PFSK-1 (cell line): ENCODE results near the gene TAOK1.

Source experiments
- FOXP2 ChIP-seq: optimal IDR thresholded peaks from 2 replicates; pipeline ENCODE3; 2011; ENCODE audit warnings: borderline replicate concordance, control low read depth, inconsistent platforms; ENCODE audit not compliant: insufficient read depth; ENCODE audit errors: extremely low read length, extremely low read depth
- POLR2AphosphoS5 ChIP-seq: IDR thresholded peaks from 2 replicates; pipeline ENCODE4 v1.6.1; 2012; ENCODE audit warnings: low read depth, mild to moderate bottlenecking, control low read depth, low read length, moderate library complexity
- REST ChIP-seq, 2 experiments: IDR thresholded peaks; 2 replicates each; pipeline versions ENCODE4 v1.6.1 to v1.8.0; 2011 to 2012; ENCODE audit warnings: low read depth in 2 of 2, low read length in 2 of 2, control low read depth in 1 of 2, inconsistent platforms in 1 of 2, mild to moderate bottlenecking in 1 of 2, moderate library complexity in 1 of 2; ENCODE audit not compliant: insufficient read depth in 1 of 2
- SIN3A ChIP-seq: IDR thresholded peaks from 2 replicates; pipeline ENCODE4 v1.6.1; 2012; ENCODE audit warnings: mild to moderate bottlenecking, low read length, moderate library complexity, borderline replicate concordance; ENCODE audit not compliant: insufficient read depth
- TAF1 ChIP-seq: IDR thresholded peaks from 2 replicates; pipeline ENCODE4 v1.6.1; 2012; ENCODE audit warnings: low read length, control low read depth, borderline replicate concordance; ENCODE audit not compliant: insufficient read depth

The TAOK1 gene

GRCh38 chr17:29364691-29365090 is 25.5 kb upstream of the TAOK1 start:
- TF ChIP-seq POLR2AphosphoS5 (no peak), TAF1 (no peak), REST (IDR thresholded peaks at IDR 0.05; ENCODE audit: insufficient read depth in 1 of 2, low read depth in 2 of 2, low read length in 2 of 2) (no peak)

- TF ChIP-seq SIN3A (no peak), REST (IDR thresholded peaks at IDR 0.05; ENCODE audit: insufficient read depth in 1 of 2, low read depth in 2 of 2, low read length in 2 of 2) (no peak), FOXP2 (no peak), POLR2AphosphoS5 (no peak), TAF1 (no peak)
These were observed 22.0 kb upstream of the TAOK1 start for GRCh38 chr17:29368161-29368560.

- no peak for TF ChIP-seq REST (IDR thresholded peaks at IDR 0.05; ENCODE audit: insufficient read depth in 1 of 2, low read depth in 2 of 2, low read length in 2 of 2)
- TF ChIP-seq SIN3A = no peak
- no peak for TF ChIP-seq TAF1
- no peak for TF ChIP-seq FOXP2
- no peak for TF ChIP-seq POLR2AphosphoS5
These were observed 21.2 kb upstream of the TAOK1 start for GRCh38 chr17:29368926-29369325.

- TF ChIP-seq SIN3A = no peak
- TF ChIP-seq REST (IDR thresholded peaks at IDR 0.05; ENCODE audit: insufficient read depth in 1 of 2, low read depth in 2 of 2, low read length in 2 of 2) = no peak
- no peak for TF ChIP-seq TAF1
- TF ChIP-seq FOXP2 = no peak
- TF ChIP-seq POLR2AphosphoS5 = no peak
These were observed 20.1 kb upstream of the TAOK1 start for GRCh38 chr17:29369831-29370735.

- TF ChIP-seq POLR2AphosphoS5 = no peak
- TF ChIP-seq REST (IDR thresholded peaks at IDR 0.05; ENCODE audit: insufficient read depth in 1 of 2, low read depth in 2 of 2, low read length in 2 of 2) = no peak
- no peak for TF ChIP-seq SIN3A
These were observed 13.4 kb upstream of the TAOK1 start for GRCh38 chr17:29376667-29377270.
